Measurements from ENCODE around the gene DTNB. TPM values are rescaled to one million over a fixed set of nuclear protein-coding genes. Genes with fewer than 3 reads are reported as not detected.

DTNB gene
- total and polyA plus RNA-seq, 12 donors, result 4.7 to 27.5 (median 9.4) TPM

DNA sequence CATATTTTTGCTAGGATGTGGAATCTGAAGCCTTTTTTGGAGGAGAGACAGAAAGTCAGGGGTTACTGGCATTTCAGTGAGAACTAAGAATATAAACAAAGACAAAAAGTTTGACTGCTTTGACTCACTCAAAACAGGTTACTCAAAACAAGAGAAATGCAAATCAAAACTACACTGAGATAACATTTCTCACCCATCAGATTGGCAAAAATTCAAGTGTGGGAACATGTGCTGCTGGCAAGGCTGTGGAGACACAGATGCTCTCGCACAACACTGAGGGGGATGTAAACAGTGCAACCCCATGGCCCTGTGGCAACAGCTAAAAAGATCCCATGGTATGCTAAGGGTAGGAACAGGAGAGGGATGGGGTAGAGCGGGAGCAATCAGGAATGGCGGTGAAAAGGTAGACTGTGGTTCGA lies 86.6 kb downstream of the DTNB start:
- Histone ChIP-seq H3K4me1 (replicated peaks in 1 of 2) (no peaks in the 10 kb centered on the region), H3K9me3 (replicated peaks in 1 of 3) (no peaks in the 10 kb centered on the region), H3K27me3 (no peaks in the 10 kb centered on the region), H3K4me3 (no peak overlapping the region), H3K27ac (no peak overlapping the region), H3K36me3 (replicated peaks in 1 of 2) (no peaks in the 10 kb centered on the region)
- DNase-seq, result no peak
- TF ChIP-seq, protein P1, sequence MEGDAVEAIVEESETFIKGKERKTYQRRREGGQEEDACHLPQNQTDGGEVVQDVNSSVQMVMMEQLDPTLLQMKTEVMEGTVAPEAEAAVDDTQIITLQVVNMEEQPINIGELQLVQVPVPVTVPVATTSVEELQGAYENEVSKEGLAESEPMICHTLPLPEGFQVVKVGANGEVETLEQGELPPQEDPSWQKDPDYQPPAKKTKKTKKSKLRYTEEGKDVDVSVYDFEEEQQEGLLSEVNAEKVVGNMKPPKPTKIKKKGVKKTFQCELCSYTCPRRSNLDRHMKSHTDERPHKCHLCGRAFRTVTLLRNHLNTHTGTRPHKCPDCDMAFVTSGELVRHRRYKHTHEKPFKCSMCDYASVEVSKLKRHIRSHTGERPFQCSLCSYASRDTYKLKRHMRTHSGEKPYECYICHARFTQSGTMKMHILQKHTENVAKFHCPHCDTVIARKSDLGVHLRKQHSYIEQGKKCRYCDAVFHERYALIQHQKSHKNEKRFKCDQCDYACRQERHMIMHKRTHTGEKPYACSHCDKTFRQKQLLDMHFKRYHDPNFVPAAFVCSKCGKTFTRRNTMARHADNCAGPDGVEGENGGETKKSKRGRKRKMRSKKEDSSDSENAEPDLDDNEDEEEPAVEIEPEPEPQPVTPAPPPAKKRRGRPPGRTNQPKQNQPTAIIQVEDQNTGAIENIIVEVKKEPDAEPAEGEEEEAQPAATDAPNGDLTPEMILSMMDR (IDR thresholded peaks at IDR 0.05), result no peak
- TF ChIP-seq POLR2A (IDR thresholded peaks at IDR 0.05), result no peak
- intact Hi-C loops (cut with DNase I), result no loop called here
- WGBS, 4 donors, result 84 to 92% (median 89%) methylated on average over 4 of the region's 4 CpGs

DNA sequence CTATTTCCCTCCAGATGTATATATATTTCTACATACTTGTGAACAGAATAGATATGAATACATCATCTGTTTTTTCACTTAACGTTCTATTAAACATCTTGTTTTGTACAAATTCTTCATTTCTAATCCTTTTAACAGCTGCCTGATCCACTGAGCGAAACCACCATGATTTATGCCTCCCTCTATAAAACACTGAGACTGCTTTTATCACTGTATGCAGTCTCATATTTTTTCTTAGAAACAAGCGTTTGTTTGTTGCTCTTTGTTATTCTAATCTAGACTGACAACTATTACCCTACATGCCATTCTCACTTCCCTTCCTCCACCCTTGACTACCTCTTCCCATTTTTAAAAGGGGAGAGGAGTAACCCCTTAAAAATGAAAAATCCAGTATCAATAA lies 88.2 kb downstream of the DTNB start:
- TF ChIP-seq, protein P1 (IDR thresholded peaks at IDR 0.05), result no peak
- TF ChIP-seq POLR2A (IDR thresholded peaks at IDR 0.05), result no peak
- intact Hi-C loops (cut with DNase I), result no loop called here

DNA sequence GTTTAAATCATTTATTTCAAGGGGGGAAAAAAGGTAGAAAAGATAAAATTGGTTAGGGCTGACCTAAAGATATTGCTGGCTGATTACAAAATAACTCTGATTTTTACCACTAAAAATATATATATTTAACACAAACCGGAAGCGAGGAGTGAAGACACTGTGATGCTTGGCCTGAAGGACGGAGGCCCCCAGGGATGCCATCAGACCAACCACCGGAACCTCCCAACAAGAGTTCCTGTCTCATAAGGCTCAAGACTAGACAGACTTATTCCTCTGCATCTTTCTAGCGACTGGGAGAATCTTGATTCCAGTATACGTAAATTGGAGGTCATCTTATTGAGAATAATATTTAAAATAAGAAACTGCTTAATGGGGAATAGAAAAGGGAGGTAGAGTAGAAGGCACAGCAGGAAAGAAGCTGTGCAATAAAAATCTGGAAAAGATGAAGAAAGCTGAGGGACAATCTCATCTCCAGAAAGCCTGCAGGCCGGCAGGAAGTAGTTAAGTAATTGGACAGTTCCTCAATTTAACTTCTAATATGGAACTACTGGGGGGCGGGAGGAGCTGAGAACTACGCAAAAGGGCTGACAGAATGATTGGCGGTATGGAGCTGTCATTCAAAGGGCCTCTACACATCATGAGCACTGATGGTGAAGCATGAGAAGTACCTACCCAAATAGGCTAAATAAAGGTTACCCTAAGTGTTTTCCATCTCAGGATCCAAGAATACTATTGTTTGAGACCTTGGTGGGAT lies 91.1 kb downstream of the DTNB start:
- 78 to 88% (median 84%) methylated on average over 10 of the region's 10 CpGs for WGBS, 4 donors
- DNase-seq, result peak in 3 of 7 donors; percentile 28 to 34 (median 30)
- no peaks in the 10 kb centered on the region for H3K4me1 ChIP-seq (replicated peaks in 1 of 2)
- intact Hi-C loops (cut with DNase I), result no loop called here
- no peaks in the 10 kb centered on the region for H3K9me3 ChIP-seq (replicated peaks in 1 of 3)
- no peak overlapping the region for H3K4me3 ChIP-seq
- H3K36me3 ChIP-seq (replicated peaks in 1 of 2), result no peaks in the 10 kb centered on the region
- no peak overlapping the region for H3K27ac ChIP-seq
- TF ChIP-seq, protein P1 (IDR thresholded peaks at IDR 0.05), result no peak
- TF ChIP-seq POLR2A (IDR thresholded peaks at IDR 0.05), result no peak
- no peaks in the 10 kb centered on the region for H3K27me3 ChIP-seq

More for the DNA sequence above, 88.2 kb downstream of the DTNB start:
- DNase-seq, result no peak
- H3K9me3 ChIP-seq (replicated peaks in 1 of 3), result no peaks in the 10 kb centered on the region
- 63 to 69% (median 67%) methylated on average over 3 of the region's 3 CpGs for WGBS, 4 donors
- H3K36me3 ChIP-seq (replicated peaks in 1 of 2), result no peaks in the 10 kb centered on the region
- H3K4me3 ChIP-seq, result no peak overlapping the region
- no peaks in the 10 kb centered on the region for H3K4me1 ChIP-seq (replicated peaks in 1 of 2)
- no peaks in the 10 kb centered on the region for H3K27me3 ChIP-seq
- H3K27ac ChIP-seq, result no peak overlapping the region

DNA sequence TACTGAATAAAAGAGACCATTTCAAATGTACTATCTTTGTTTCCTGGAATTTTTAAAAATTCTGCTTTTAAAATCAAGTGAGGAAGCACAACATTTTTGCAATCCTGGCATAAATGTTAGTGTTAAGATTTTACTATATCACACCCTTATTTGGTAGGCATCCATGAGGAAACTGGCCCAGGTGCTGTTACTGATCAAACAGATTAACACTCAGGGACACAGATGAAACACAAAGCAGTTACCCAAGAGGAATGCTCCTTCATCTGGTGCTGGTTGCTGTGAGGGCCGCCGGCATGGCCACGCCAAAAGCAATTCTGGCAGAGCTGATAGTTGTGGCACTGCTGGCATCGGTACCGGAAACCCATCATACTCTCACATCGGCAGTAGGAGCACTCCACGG lies 96.8 kb downstream of the DTNB start:
- H3K27ac ChIP-seq, result no peak overlapping the region
- 95 to 98% (median 96%) methylated on average over 7 of the region's 7 CpGs for WGBS, 4 donors
- DNase-seq, result no peak
- no peaks in the 10 kb centered on the region for H3K27me3 ChIP-seq
- no peaks in the 10 kb centered on the region for H3K4me1 ChIP-seq (replicated peaks in 1 of 2)
- H3K4me3 ChIP-seq, result no peak overlapping the region
- TF ChIP-seq, protein P1 (IDR thresholded peaks at IDR 0.05), result no peak
- no peak for TF ChIP-seq POLR2A (IDR thresholded peaks at IDR 0.05)
- intact Hi-C loops (cut with DNase I), result no loop called here
- no peaks in the 10 kb centered on the region for H3K36me3 ChIP-seq (replicated peaks in 1 of 2)
- H3K9me3 ChIP-seq (replicated peaks in 1 of 3), result no peaks in the 10 kb centered on the region
